Neural progenitor cell (in vitro differentiated cells): Measurements from ENCODE around the gene RABGGTA.

Experiments used
- EZH2 ChIP-seq: fragments of 200-600 bp; sonication (generic); IDR thresholded peaks from 2 replicates; pipeline ENCODE4 v1.6.1; 2017; ENCODE audit warnings: antibody characterized with exemption, mild to moderate bottlenecking, moderate library complexity
- TF ChIP-seq, protein P1 (sequence below): fragments of 200-600 bp; sonication (generic); IDR thresholded peaks from 2 replicates; pipeline ENCODE4 v1.5.1; 2017; ENCODE audit warnings: antibody characterized with exemption, mild to moderate bottlenecking

DNA sequence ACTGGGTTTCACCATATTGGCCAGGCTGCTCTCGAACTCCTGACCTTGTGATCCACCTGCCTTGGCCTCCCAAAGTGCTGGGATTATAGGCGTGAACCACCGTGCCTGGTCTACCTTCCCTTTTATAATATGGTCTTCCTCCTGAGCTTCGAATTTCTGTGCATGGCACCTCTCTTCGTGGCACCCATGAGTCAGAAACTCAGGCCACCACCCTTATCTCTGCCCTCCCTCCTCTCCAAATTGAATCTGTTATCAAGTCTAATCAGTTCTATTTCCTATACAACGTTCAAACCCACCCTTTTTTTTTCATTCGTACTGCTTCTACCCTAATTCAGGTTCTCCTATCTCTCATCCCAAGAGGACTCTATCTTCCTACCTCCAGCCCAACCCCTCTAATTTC, 24.0 kb downstream of the RABGGTA start:
- TF ChIP-seq, protein P1, sequence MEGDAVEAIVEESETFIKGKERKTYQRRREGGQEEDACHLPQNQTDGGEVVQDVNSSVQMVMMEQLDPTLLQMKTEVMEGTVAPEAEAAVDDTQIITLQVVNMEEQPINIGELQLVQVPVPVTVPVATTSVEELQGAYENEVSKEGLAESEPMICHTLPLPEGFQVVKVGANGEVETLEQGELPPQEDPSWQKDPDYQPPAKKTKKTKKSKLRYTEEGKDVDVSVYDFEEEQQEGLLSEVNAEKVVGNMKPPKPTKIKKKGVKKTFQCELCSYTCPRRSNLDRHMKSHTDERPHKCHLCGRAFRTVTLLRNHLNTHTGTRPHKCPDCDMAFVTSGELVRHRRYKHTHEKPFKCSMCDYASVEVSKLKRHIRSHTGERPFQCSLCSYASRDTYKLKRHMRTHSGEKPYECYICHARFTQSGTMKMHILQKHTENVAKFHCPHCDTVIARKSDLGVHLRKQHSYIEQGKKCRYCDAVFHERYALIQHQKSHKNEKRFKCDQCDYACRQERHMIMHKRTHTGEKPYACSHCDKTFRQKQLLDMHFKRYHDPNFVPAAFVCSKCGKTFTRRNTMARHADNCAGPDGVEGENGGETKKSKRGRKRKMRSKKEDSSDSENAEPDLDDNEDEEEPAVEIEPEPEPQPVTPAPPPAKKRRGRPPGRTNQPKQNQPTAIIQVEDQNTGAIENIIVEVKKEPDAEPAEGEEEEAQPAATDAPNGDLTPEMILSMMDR = no peak
- TF ChIP-seq EZH2 = no peak
